Cardiac fibroblast (primary cell): Measurements from ENCODE around the gene ANXA3.

Experiments used
- DNase-seq, 2 donors: peaks; one replicate each; pipeline versions ENCODE4 v3.0.0 to v3.0.0-alpha.2; 2010; ENCODE audit warnings: low read depth in 2 of 2
- H3K4me3 ChIP-seq, 2 donors: replicated peaks in 1 of 2; 1 replicate in 1 of 2; 2 replicates in 1 of 2; pipeline ENCODE4 v1.5.1; 2011; ENCODE audit warnings: low read depth in 2 of 2, low read length in 2 of 2, mild to moderate bottlenecking in 2 of 2, moderate library complexity in 1 of 2
- TF ChIP-seq, protein P1 (sequence below): IDR thresholded peaks from one replicate; pipeline ENCODE4 v1.5.1; 2011; ENCODE audit warnings: low read depth, mild to moderate bottlenecking, low read length, inconsistent platforms

ANXA3 gene

DNA sequence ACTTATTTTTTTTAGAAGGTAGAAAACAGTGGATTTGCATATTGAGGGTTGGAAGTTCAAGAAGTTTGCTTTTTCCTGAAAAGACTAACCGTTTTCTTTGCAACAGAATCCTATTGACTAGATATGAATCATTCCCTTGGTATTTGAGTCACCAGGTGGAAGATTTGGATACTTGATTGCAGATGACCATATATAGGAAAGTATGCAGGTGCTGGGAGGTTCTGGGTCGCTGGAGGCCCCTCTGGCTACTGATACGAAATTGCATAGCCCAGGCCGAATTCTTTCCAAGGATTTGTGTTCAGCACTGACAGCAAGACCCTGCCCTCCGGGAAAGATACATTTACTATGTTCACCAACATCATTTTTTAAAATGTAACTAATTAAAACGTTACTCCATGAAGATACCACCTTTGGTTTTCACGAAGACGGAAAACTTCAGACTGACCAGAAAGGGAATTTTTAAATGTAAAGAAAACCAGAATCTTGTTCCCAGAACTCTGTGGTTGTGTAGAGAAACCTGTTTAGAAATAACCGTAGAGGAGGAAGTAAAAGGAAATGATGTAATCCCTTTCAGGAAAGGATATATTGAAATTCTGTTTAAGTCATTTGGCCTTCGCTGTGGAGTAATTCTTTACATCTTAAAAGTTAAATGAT is 946 bp downstream of the ANXA3 start:
- peak in 1 of 2 donors; percentile 43 for DNase-seq
- TF ChIP-seq, protein P1, sequence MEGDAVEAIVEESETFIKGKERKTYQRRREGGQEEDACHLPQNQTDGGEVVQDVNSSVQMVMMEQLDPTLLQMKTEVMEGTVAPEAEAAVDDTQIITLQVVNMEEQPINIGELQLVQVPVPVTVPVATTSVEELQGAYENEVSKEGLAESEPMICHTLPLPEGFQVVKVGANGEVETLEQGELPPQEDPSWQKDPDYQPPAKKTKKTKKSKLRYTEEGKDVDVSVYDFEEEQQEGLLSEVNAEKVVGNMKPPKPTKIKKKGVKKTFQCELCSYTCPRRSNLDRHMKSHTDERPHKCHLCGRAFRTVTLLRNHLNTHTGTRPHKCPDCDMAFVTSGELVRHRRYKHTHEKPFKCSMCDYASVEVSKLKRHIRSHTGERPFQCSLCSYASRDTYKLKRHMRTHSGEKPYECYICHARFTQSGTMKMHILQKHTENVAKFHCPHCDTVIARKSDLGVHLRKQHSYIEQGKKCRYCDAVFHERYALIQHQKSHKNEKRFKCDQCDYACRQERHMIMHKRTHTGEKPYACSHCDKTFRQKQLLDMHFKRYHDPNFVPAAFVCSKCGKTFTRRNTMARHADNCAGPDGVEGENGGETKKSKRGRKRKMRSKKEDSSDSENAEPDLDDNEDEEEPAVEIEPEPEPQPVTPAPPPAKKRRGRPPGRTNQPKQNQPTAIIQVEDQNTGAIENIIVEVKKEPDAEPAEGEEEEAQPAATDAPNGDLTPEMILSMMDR: no peak
- peak overlapping the region in 1 of 2 donors; percentile 47 for H3K4me3 ChIP-seq

DNA sequence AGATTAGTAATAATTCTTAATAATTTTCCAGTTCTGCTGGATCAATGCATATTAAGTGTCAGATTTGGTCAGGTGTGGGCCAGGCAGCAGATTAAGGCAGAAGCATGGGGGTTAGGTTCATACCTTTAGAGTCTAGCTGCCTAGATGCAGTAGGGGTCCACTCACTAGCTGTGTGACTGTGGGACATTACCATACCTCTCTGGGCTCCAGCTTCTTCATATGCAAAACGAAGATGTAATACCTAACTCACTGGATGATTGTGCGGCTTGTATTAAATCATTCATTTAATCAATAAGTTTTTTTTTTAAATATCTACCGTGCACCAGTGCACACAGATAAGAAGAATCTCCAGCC is 1.4 kb downstream of the ANXA3 start:
- H3K4me3 ChIP-seq: no peak overlapping the region
- TF ChIP-seq, protein P1: no peak
- no peak for DNase-seq

DNA sequence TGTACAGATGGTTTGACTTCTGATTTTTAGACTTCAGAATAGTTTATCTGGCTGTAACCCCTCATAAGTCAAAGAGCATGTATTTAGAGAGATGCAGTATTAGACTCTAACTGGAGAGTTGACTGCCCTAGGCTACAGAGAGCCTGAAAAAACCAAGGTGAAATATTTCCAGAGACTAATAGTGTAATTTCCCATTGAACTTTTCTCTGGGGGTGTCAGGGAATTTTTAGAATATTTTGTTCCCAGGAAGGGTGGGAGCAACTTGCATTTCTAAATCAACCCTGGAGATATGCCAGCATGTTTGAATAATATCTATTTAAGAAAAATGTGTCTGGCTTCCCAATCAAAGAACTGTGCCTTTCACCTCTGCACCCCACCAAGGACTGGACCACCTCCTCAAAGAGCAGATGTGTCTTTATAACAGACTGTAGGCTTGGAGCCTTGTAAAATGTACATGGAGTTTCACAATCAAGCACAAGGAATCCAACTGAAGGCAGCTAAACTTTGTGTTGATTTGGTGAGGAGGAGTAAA is 2.0 kb downstream of the ANXA3 start:
- DNase-seq: peak in 1 of 2 donors; percentile 68
- no peak overlapping the region for H3K4me3 ChIP-seq
- TF ChIP-seq, protein P1: no peak

DNA sequence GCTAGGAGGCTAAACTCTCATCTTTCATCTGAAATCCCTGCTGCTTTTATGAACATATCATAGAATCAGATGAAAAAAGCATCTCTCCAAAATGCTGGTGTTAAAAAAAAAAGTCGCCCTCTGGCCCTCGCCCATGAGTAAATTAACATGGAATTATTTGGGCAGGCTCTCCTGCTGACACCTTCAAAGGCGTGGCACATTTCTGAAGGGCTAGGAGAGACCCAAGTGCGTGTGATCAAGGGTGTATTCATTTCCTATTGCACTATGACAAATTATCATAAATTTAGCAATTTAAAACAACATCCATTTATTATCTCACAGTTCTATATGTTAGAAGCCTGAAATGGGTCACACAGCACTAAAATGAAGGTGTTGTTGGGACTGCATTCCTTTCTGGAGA is 5.1 kb downstream of the ANXA3 start:
- no peak overlapping the region for H3K4me3 ChIP-seq
- DNase-seq: no peak
- TF ChIP-seq, protein P1: no peak

DNA sequence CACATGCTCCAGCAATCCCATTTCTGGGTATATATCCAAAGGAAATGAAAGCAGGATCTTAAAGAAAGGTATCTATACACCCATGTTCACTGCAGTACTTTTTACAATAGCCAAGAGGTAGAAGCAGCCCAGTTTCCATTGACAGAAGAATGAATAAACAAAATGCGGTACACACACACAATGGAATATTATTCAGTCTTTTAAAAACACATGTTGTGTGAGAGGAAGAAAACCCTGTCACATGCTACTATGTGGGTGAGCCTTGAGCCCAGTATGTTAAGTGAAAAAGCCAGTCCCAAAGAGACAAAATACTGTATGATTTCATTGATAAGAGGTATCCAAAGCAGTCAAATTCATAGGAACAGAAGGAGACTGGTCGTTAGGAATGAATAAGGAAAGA is 6.3 kb downstream of the ANXA3 start:
- TF ChIP-seq, protein P1: no peak
- H3K4me3 ChIP-seq: no peak overlapping the region
- DNase-seq: no peak

DNA sequence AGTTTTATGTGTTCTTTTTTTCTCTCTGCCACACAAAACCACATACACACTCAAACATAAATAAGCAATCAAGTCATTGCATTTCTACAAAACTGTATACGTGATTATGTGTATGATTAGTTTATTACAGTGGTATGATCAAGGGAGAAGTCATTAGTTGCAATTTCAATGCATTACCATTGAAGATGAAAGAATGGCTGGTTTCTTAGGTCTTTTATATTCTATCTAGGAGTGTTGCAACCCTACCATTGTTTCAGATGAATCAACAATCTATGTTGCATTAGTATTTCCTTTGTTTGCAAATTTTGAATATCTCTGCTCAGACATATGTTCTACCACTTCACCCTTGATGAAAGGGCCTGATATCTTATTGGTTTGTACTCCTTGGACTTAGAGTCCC is 6.8 kb downstream of the ANXA3 start:
- DNase-seq: peak; percentile 49 to 68
- TF ChIP-seq, protein P1: no peak
- no peak overlapping the region for H3K4me3 ChIP-seq
